Vagina (tissue), 2 donors: Measurements from ENCODE around the gene MGAT5.

Source experiments
- POLR2AphosphoS5 ChIP-seq, 2 donors: sonication (generic); formaldehyde crosslinking; IDR thresholded peaks; one replicate each; pipeline ENCODE4 v1.9.0; 2017; ENCODE audit warnings: antibody characterized with exemption in 2 of 2, mild to moderate bottlenecking in 2 of 2, low read depth in 1 of 2; ENCODE audit not compliant: insufficient read depth in 1 of 2
- TF ChIP-seq, protein P1 (sequence below), 3 experiments: fragments of 450-650 bp in 2 of 3; fragments of 200-600 bp in 1 of 3; sonication (generic) in 1 of 3; IDR thresholded peaks; one replicate each; pipeline ENCODE4 v1.5.1; 2017 to 2019; ENCODE audit warnings: antibody characterized with exemption in 3 of 3, mild to moderate bottlenecking in 2 of 3, moderate library complexity in 2 of 3

DNA sequence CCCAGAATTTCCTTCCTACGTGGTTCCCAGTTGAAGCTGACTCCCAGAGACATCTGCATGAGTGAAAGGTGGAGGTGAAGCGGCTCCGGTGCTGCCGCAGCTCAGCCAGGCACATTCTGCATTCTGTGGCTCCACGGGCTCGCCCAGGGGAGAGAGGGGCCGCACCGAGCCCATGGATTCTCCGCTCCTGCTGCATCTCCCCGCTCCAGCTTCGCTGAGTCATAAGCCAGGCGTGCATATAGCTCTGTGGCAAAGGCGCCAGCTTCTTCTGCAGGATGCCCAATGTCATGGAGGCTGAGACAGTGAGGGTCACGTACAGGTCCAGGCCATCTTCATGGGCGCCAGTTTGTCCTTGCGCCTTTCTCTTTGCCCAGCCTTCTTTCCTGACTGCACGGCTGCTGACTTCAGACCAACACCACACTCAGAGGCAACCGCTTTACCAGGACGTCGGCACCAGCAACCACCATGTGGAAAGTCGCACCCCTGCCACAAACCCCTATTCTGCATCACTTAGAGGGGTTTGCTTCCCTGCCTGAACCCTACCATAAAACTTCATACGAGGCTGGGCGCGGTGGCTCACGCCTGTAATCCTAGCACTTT, 215.7 kb downstream of the MGAT5 start:
- no peak for TF ChIP-seq POLR2AphosphoS5 (IDR thresholded peaks at IDR 0.05; ENCODE audit: insufficient read depth in 1 of 2, low read depth in 1 of 2)
- TF ChIP-seq, protein P1, sequence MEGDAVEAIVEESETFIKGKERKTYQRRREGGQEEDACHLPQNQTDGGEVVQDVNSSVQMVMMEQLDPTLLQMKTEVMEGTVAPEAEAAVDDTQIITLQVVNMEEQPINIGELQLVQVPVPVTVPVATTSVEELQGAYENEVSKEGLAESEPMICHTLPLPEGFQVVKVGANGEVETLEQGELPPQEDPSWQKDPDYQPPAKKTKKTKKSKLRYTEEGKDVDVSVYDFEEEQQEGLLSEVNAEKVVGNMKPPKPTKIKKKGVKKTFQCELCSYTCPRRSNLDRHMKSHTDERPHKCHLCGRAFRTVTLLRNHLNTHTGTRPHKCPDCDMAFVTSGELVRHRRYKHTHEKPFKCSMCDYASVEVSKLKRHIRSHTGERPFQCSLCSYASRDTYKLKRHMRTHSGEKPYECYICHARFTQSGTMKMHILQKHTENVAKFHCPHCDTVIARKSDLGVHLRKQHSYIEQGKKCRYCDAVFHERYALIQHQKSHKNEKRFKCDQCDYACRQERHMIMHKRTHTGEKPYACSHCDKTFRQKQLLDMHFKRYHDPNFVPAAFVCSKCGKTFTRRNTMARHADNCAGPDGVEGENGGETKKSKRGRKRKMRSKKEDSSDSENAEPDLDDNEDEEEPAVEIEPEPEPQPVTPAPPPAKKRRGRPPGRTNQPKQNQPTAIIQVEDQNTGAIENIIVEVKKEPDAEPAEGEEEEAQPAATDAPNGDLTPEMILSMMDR (IDR thresholded peaks at IDR 0.05): no peak
